GM19025 (cell line): ENCODE results near the gene DMXL1.

Source experiments
- ATAC-seq: cut with Tn5 transposase; IDR thresholded peaks from one replicate; pipeline ENCODE4 v1.9.1; 2021; ENCODE audit warnings: mild to moderate bottlenecking, low read depth, moderate library complexity; ENCODE audit not compliant: unreplicated experiment

Gene DMXL1

GRCh38 chr5:119286511-119287488, 215.9 kb downstream of the DMXL1 start:
- no peak for ATAC-seq

- ATAC-seq = peak; percentile 36
These were observed 216.7 kb downstream of the DMXL1 start for GRCh38 chr5:119287547-119288111.

- no peak for ATAC-seq
These were observed 217.6 kb downstream of the DMXL1 start for GRCh38 chr5:119288379-119289033.

GRCh38 chr5:119289438-119290044, 218.7 kb downstream of the DMXL1 start:
- ATAC-seq = no peak

- ATAC-seq = peak; percentile 82
These were observed 219.3 kb downstream of the DMXL1 start for GRCh38 chr5:119290161-119290569.

- no peak for ATAC-seq
These were observed 219.7 kb downstream of the DMXL1 start for GRCh38 chr5:119290607-119291006.

- no peak for ATAC-seq
These were observed 220.2 kb downstream of the DMXL1 start for GRCh38 chr5:119291056-119291455.

GRCh38 chr5:119291877-119292276, 221.0 kb downstream of the DMXL1 start:
- no peak for ATAC-seq

- ATAC-seq = no peak
These were observed 222.0 kb downstream of the DMXL1 start for GRCh38 chr5:119292701-119293515.

GRCh38 chr5:119293516-119293829, 222.6 kb downstream of the DMXL1 start:
- ATAC-seq = no peak
